H1 (cell line): ENCODE results near the gene CPZ. TPM values are rescaled to one million over a fixed set of nuclear protein-coding genes. Genes with fewer than 3 reads are reported as not detected.

Source experiments
- CHD1 ChIP-seq: IDR thresholded peaks from 2 replicates; pipeline ENCODE4 v1.6.1; 2012; ENCODE audit warnings: low read depth, low read length, improper control_type of control experiment
- HDAC6 ChIP-seq: IDR thresholded peaks from one replicate; pipeline ENCODE4 v1.7.1; 2012; ENCODE audit warnings: low read depth, mild to moderate bottlenecking, inconsistent platforms, low read length, moderate library complexity
- POU5F1 ChIP-seq: IDR thresholded peaks from 2 replicates; pipeline ENCODE4 v1.6.1; 2011; ENCODE audit warnings: low read depth, mild to moderate bottlenecking, low read length, moderate library complexity
- RNF2 ChIP-seq: fragments of 200-900, 300-1000 bp; sonication (generic); IDR thresholded peaks from 2 replicates; pipeline ENCODE4 v1.7.1; 2016; ENCODE audit warnings: borderline replicate concordance, low read depth, mild to moderate bottlenecking, antibody characterized with exemption, low read length; ENCODE audit not compliant: poor library complexity, severe bottlenecking; ENCODE audit errors: missing control alignments
- SUZ12 ChIP-seq: fragments of 200-600 bp; sonication (generic); IDR thresholded peaks from 2 replicates; pipeline ENCODE4 v1.6.1; 2012; ENCODE audit warnings: mild to moderate bottlenecking, inconsistent platforms, low read length, moderate library complexity, mixed read lengths
- polyA plus RNA-seq, 7 experiments: library from polyadenylated mRNA; depleted of rRNA in 3 of 7; stranded (reverse) in 5 of 7; unstranded in 2 of 7; fragments of >200 nt in 5 of 7; fragments of 200-250 nt in 2 of 7; gene quantifications; 1 replicate in 5 of 7; 2 replicates in 1 of 7; 4 replicates in 1 of 7; pipeline versions ENCODE4 v1.2.1 to v1.2.3, GENCODE V29; 2011 to 2013; ENCODE audit warnings: missing spikeins in 2 of 7, mixed read lengths in 2 of 7
- total RNA-seq: library from RNA; stranded (reverse); fragmentation: NEBNext Ultra II Directional; extraction: Animal tissue kit (Norgen Biotek cat#: 25700); gene quantifications from 2 replicates; pipeline ENCODE4 v1.2.1, GENCODE V29; 2021

CPZ gene
- total and polyA plus RNA-seq, 2 of the 8 experiments (the other 6 are each of a cell fraction or from before 2014, with no cell fraction given) = 28.8 to 40.7 TPM

DNA sequence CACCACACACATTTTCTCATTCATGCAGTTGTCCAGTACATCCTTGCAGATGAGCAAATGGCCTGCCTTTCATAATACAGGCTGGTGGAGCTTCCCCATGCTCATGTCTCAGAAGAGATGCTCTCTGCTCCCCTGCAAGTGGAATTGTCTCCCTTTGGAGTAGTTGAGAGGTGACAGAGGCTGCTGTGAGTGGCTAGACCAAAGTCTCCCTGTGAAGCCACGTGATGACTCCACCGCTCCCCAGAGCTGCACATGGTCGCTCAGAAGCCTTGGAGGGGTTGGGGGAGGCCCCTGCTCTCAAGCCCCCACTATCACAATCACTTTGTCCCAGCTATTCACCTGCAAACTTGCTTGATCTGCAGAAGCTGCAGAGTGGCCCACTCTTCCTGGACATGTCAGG is 13.8 kb upstream of the CPZ start (continued):
- TF ChIP-seq RNF2 (no peak), POU5F1 (no peak), CHD1 (no peak), HDAC6 (no peak), SUZ12 (no peak)
